Measurements from ENCODE around the gene TDRD10. TPM values are rescaled to one million over a fixed set of nuclear protein-coding genes. Genes with fewer than 3 reads are reported as not detected.
"Not testable (repeated sequence)": the region's sequence is repeated elsewhere in the genome, so short reads cannot be mapped to it uniquely, and the experiment has no call there.

TDRD10 gene
- polyA plus RNA-seq, 10 donors = 1.1 to 4.2 (median 1.9) TPM

GRCh38 chr1:154478639-154479038 is 23.4 kb upstream of the TDRD10 start:
- DNase-seq = no peak

GRCh38 chr1:154479764-154480421 is 22.1 kb upstream of the TDRD10 start:
- DNase-seq = peak; percentile 83 to 92 (median 88)

DNA sequence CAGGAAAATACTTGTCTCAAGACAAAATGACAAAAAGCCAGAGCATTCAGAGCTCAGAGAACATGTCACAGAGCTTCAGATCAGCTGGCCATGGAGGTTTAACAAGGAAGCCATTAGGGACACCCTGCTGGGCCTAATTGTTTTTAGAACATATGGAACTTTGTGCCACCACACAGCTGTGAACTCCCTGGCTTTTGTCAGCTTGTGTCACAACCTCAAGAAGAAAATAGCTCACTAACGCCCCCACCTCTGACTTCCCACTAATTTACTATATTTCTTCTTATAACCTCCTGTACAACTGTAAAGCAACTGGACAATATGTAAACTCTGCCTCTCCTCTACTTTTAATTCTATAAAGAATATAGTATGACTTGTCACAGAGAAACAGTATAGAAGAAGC is 21.0 kb upstream of the TDRD10 start:
- no peak for DNase-seq

DNA sequence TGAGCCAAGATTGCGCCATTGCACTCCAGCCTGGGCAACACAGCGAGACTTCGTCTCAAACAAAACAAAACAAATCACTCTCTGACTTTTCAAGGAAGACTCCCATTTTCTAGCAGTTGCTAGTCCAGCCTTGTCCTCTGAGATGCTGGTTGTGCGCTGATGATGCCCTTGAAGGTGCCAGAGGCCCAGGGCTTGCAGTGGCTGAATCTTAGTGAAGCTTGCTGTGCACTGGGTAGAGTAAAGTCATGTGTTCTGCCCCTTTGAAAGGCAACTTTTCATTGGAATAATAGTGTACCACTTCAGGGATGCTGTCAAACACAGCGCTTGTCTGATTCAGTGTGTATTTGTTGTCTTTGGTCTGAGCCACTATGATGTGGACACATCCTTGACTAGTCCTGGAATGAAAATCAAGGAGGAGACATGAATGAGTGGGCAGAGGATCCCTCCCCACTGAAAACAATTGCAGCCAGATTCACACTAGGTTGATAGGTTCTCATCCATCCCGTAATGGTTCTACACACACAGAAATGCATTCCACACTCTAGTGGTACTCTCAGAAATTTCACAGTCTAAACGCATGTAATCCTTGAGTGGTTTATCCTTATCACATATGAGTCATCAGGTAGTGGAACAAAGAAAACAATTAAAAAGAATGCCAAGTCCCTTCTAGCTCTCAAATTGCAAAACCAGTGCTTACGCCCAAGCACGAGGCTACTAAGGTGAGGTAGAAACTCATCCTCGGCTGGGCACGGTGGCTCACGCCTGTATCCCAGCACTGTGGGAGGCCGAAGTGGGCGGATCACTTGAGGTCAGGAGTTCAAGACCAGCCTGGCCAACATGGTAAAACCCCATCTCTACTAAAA is 17.8 kb upstream of the TDRD10 start:
- no peak for DNase-seq

DNA sequence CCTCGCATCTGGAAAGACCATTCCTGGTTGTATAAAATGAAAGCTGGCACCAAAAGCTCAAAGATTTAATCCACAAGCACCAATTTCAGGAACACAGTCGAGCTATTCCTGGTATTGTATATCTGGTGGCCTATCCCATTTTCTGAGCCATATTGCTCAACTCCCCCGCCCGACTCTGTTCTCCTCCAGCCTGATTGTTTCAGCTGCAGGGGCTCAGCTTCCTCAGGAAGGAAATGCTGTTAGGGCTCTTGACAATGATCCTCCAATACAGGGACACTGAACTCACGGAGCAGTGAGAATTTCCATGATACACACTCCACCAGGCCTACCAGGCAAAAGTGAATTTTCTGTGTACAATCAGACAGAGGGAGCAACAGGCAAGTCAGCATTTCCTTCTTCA is 16.9 kb upstream of the TDRD10 start:
- peak in 1 of 3 donors; percentile 63 for DNase-seq

GRCh38 chr1:154485910-154486496 is 16.0 kb upstream of the TDRD10 start:
- no peak for DNase-seq

GRCh38 chr1:154486756-154487155 is 15.3 kb upstream of the TDRD10 start:
- not testable (repeated sequence) for DNase-seq

DNA sequence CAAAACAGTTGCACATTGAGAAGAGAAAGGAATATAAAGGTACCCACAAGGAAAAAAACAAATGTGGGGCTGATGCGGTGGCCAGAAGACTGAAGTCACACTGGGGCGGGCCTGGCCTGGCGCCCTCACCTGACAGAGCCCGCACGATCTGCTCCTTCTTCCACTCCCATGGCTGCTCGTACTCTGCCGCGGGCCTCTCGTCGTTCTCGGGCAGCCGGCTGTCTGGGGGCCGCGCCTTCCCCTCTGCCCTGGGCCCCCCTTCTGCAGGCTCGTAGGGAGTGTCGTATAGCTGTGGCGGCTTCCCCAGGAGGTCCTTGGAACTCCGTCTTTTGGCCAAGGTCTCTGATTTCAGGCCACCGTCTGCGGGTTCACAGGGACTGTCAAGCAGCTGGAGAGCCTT is 13.1 kb upstream of the TDRD10 start:
- no peak for DNase-seq

DNA sequence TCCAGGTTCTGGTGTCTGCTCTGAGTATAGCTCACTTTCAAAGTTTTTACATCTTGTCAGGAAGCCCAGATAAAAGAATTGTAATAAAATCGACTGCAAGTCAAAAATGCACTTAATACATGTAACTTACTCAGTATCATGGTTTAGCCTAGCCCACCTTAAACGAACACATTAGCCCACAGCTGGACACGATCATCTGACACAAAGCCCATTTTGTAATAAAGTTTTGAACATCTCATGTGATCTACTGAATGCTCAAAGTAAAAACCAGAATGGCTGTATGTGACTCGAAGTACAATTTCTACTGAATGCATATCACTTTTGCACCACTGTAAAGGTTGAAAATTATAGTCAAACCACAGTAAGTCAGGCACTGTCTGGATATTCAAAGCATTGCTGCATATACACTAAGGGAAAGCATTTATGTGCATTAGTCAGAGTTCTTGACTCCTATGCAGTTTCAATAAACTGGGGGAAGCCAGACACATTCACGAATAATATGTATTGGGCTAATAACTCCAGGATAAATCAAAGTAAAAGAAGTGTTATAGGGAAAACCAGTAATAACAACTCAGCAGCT is 12.2 kb upstream of the TDRD10 start:
- no peak for DNase-seq

GRCh38 chr1:154490317-154490716 is 11.7 kb upstream of the TDRD10 start:
- DNase-seq = no peak

DNA sequence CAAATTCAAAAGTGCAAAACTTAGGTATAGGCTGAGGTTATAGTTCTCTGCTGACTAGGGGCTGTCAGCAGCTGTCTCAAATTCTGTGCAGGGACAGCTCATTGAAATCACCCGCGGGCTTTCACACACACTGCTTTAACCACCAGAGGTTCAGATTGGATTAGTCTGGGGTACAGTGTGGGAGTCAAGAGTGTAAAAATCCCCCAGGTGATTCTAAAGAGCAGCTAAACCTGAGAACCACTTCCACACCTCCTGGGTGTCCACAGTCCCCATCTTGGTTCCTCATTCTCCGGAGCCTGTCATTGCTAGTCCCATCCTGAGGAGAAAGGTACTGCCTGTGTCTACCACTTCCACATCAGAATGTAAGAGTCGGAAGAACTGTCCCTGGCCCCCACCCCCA is 9.9 kb upstream of the TDRD10 start:
- DNase-seq = no peak

GRCh38 chr1:154493276-154493675 is 8.7 kb upstream of the TDRD10 start:
- peak in 1 of 3 donors; percentile 52 for DNase-seq

DNA sequence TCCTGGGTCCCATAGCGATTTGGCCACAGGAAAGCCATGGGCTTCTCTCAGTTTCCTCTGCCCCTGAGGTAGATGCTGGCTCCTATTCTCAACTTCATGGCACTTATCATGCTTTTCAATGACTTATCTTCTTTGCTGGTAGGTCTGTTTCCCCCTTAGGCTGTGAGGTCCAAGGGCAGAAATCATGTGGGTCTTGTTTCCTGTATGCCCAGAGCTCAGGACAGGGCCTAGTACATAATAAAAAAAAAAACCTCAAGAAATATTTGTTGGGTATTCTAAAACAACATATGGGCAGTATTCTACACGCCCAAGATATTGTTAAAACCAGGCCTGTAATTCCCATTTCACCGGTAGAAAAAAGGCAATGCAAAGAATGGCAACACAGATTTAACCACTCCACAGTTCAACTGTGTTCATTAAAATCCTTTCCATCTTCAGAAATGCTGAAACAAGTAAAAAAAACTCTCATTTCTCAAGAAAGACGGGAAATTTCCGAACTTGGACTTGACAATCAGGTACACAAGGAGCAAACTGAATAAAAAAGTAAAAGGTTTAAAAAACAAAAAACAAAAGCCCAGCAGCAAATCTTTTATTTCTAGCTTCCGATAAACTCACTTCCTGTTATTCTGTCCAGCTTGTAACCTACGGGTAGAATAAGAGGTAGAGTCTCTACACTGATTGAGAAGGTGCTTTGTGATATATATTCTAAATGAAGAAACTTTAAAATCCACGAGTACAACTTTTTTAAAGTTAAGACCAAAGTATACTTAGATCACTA is 6.3 kb upstream of the TDRD10 start:
- no peak for DNase-seq

GRCh38 chr1:154496383-154496782 is 5.6 kb upstream of the TDRD10 start:
- DNase-seq = no peak

DNA sequence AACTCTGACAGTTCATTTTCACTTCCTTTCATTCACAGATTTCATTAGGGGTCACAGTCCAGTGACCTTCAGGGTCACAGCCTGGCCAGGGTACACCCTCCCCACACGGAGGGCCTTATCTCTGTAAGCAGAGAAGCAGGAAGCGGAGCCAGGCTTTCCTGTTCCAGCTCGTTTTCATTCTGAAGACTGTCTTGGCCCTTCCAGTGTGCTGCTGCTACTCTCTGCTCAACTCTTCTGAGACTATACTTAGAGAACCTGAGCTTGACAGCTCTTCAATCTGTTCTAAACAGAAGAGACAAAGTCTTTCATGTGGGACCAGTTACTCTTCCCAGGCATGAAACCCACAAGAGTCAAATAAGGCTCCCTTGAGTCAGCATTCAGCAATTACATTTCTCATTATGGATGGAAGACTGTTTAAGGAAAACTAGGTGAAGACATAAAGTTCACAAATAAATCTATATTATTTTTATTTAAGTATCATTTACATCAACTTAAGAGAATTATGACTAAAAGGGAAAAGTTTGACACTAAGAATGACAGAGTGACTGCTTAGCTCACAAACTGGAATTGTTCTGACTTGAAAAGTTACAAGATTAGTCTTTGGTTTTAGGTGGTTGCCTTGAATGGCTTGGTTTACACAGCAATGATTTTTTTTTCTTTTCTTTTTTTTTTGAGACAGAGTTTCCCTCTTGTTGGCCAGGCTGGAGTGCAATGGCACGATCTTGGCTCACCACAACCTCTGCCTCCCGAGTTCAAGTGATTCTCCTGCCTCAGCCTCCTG is 4.8 kb upstream of the TDRD10 start:
- DNase-seq = no peak

GRCh38 chr1:154499446-154499845 is 2.6 kb upstream of the TDRD10 start:
- no peak for DNase-seq

- DNase-seq = no peak
Measured at GRCh38 chr1:154500533-154500932, 1.5 kb upstream of the TDRD10 start.

DNA sequence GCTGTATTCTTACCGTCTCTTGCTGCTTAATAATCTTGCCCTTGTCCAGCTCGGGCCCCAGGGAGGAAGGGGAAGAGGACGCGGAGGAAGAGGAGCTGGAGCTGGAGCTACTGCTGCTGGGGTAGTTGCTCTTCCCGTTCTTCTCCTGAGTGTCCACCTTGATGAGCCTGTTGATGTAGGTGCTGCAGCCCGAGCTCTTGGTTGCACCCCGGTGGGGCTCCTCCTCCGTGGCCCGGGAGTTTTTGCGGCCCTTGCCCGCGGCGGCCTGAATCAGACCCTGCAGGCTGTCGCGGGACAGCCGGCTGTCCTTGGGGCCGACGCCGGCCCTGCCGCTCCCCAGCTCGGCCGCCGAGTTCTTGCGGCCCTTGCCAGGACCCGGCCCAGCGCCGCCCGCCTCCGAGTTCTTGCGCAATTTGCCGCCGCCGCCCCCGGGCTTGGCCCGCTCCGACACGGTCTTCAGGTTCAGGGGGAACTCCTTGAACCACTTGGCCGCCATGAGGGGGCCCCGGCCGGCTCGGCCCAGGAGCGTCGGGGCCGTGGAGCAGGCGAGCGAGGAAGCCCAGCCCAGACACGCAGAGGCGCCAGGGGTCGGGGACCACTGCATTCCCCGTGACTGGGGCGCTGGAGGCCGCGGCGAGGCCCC is 475 bp upstream of the TDRD10 start:
- peak in 1 of 3 donors; percentile 49 for DNase-seq

- DNase-seq = no peak
Measured at GRCh38 chr1:154502744-154503115, 711 bp downstream of the TDRD10 start.

DNA sequence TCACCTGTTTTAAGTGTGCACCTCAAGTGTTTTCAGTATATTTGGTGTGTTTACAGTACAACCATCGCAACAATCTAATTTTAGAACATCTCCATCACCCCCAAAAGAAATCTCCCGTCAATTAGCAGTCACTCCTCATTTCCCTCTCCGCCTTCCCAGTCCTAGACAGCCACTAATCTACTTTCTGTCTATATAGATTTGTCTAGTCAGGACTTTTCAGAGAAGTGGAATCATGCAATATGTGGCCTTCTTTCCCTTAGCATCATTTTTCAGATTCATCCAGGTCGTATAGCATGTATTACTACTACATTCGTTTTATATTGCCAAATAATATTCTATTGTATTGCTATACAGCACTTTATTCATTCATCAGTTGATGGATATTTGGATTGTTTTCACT is 1.9 kb downstream of the TDRD10 start:
- no peak for DNase-seq
